Vagina (tissue), 2 donors: ENCODE measurements around the gene GNS. TPM values are rescaled to one million over a fixed set of nuclear protein-coding genes. Genes with fewer than 3 reads are reported as not detected.

Source experiments
- DNase-seq, 2 donors: peaks; one replicate each; pipeline ENCODE4 v3.0.0-alpha.2; 2017; ENCODE audit errors: extremely low spot score in 2 of 2
- H3K27ac ChIP-seq: fragments of 200-600 bp; sonication (generic); one replicate; pipeline ENCODE4 v1.5.1; 2019
- H3K27me3 ChIP-seq: fragments of 200-600 bp; sonication (generic); one replicate; pipeline ENCODE4 v1.5.1; 2019
- H3K36me3 ChIP-seq, 2 donors: fragments of 200-600 bp; sonication (generic); one replicate each; pipeline ENCODE4 v1.5.1; 2017 to 2019
- H3K4me1 ChIP-seq: fragments of 200-600 bp; sonication (generic); one replicate; pipeline ENCODE4 v1.5.1; 2019
- H3K4me3 ChIP-seq, 2 donors: fragments of 200-600 bp; sonication (generic); 1 replicate in 1 of 2; 2 replicates in 1 of 2; pipeline ENCODE4 v1.5.1; 2016 to 2019
- H3K9me3 ChIP-seq: fragments of 200-600 bp; sonication (generic); one replicate; pipeline ENCODE4 v1.5.1; 2019
- CTCF ChIP-seq, 3 experiments: fragments of 450-650 bp in 2 of 3; fragments of 200-600 bp in 1 of 3; sonication (generic) in 1 of 3; IDR thresholded peaks; one replicate each; pipeline ENCODE4 v1.5.1; 2017 to 2019; ENCODE audit warnings: antibody characterized with exemption in 3 of 3, mild to moderate bottlenecking in 2 of 3, moderate library complexity in 2 of 3
- POLR2A ChIP-seq, 2 donors: fragments of 450-650 bp; IDR thresholded peaks; one replicate each; pipeline ENCODE4 v1.6.1; 2017; ENCODE audit warnings: antibody characterized with exemption in 2 of 2, mild to moderate bottlenecking in 2 of 2, moderate library complexity in 2 of 2
- POLR2AphosphoS5 ChIP-seq, 2 donors: sonication (generic); formaldehyde crosslinking; IDR thresholded peaks; one replicate each; pipeline ENCODE4 v1.9.0; 2017; ENCODE audit warnings: antibody characterized with exemption in 2 of 2, mild to moderate bottlenecking in 2 of 2, low read depth in 1 of 2; ENCODE audit not compliant: insufficient read depth in 1 of 2
- intact Hi-C: fragments of 100-400 bp; cut with DNase I; formaldehyde crosslinking; loops from one replicate; pipeline ENCODE4 v1.15.1; 2023
- total RNA-seq: library from RNA; depleted of rRNA; stranded (reverse); fragments of >200 nt; gene quantifications from one replicate; pipeline ENCODE4 v1.2.3, GENCODE V29; 2016

GNS gene
- total RNA-seq, 1 donor from 2014 or later, result 51.1 TPM

GRCh38 chr12:64753427-64753826, 5.8 kb downstream of the GNS start:
- TF ChIP-seq CTCF (IDR thresholded peaks at IDR 0.05), result no peak
- no peak for TF ChIP-seq POLR2AphosphoS5 (IDR thresholded peaks at IDR 0.05; ENCODE audit: insufficient read depth in 1 of 2, low read depth in 1 of 2)
- TF ChIP-seq POLR2A (IDR thresholded peaks at IDR 0.05), result no peak
- no peak overlapping the region for H3K27ac ChIP-seq
- peaks cover 0 to 24% of the 10 kb centered on the region in 2 donors for H3K36me3 ChIP-seq
- DNase-seq, result no peak
- H3K9me3 ChIP-seq, result no peaks in the 10 kb centered on the region
- intact Hi-C loops, result no loop called here
- no peak overlapping the region for H3K4me3 ChIP-seq
- H3K27me3 ChIP-seq, result no peaks in the 10 kb centered on the region
- H3K4me1 ChIP-seq, result peaks cover 28% of the 10 kb centered on the region

GRCh38 chr12:64752833-64753238, 6.4 kb downstream of the GNS start:
- peaks cover 22% of the 10 kb centered on the region for H3K4me1 ChIP-seq
- H3K36me3 ChIP-seq, result peaks cover 0 to 24% of the 10 kb centered on the region in 2 donors
- H3K4me3 ChIP-seq, result no peak overlapping the region
- intact Hi-C loops, result no loop called here
- DNase-seq, result no peak
- H3K27me3 ChIP-seq, result no peaks in the 10 kb centered on the region
- TF ChIP-seq POLR2AphosphoS5 (IDR thresholded peaks at IDR 0.05; ENCODE audit: insufficient read depth in 1 of 2, low read depth in 1 of 2) (peak in 1 of 2 donors; percentile 57), POLR2A (IDR thresholded peaks at IDR 0.05) (no peak)
- no peak overlapping the region for H3K27ac ChIP-seq
- no peaks in the 10 kb centered on the region for H3K9me3 ChIP-seq

- no peak for DNase-seq
- Histone ChIP-seq H3K27ac (no peak overlapping the region), H3K9me3 (no peaks in the 10 kb centered on the region), H3K36me3 (peaks cover 0 to 25% of the 10 kb centered on the region in 2 donors), H3K27me3 (no peaks in the 10 kb centered on the region), H3K4me3 (no peak overlapping the region), H3K4me1 (peaks cover 14% of the 10 kb centered on the region)
- intact Hi-C loops, result no loop called here
- TF ChIP-seq CTCF (IDR thresholded peaks at IDR 0.05) (no peak), POLR2A (IDR thresholded peaks at IDR 0.05) (no peak), POLR2AphosphoS5 (IDR thresholded peaks at IDR 0.05; ENCODE audit: insufficient read depth in 1 of 2, low read depth in 1 of 2) (no peak)
Observed at GRCh38 chr12:64752032-64752431, 7.2 kb downstream of the GNS start.

GRCh38 chr12:64749461-64750200, 9.6 kb downstream of the GNS start:
- Histone ChIP-seq H3K4me3 (no peak overlapping the region), H3K9me3 (no peaks in the 10 kb centered on the region), H3K27me3 (no peaks in the 10 kb centered on the region), H3K4me1 (peaks cover 8% of the 10 kb centered on the region), H3K27ac (no peak overlapping the region), H3K36me3 (peaks cover 0 to 31% of the 10 kb centered on the region in 2 donors)
- DNase-seq, result no peak
- TF ChIP-seq POLR2AphosphoS5 (IDR thresholded peaks at IDR 0.05; ENCODE audit: insufficient read depth in 1 of 2, low read depth in 1 of 2) (no peak), CTCF (IDR thresholded peaks at IDR 0.05) (no peak), POLR2A (IDR thresholded peaks at IDR 0.05) (no peak)
- intact Hi-C loops, result no loop called here

- intact Hi-C loops, result no loop called here
- Histone ChIP-seq H3K36me3 (peaks cover 0 to 51% of the 10 kb centered on the region in 2 donors), H3K4me3 (no peak overlapping the region), H3K27ac (no peak overlapping the region), H3K9me3 (no peaks in the 10 kb centered on the region), H3K4me1 (no peaks in the 10 kb centered on the region), H3K27me3 (no peaks in the 10 kb centered on the region)
- DNase-seq, result no peak
- TF ChIP-seq POLR2AphosphoS5 (IDR thresholded peaks at IDR 0.05; ENCODE audit: insufficient read depth in 1 of 2, low read depth in 1 of 2) (no peak), POLR2A (IDR thresholded peaks at IDR 0.05) (no peak), CTCF (IDR thresholded peaks at IDR 0.05) (no peak)
Observed at GRCh38 chr12:64747695-64748094, 11.5 kb downstream of the GNS start.
